HG03025 (cell line): ENCODE results near the gene SSBP3.

Experiments used
- ATAC-seq: cut with Tn5 transposase; IDR thresholded peaks from one replicate; pipeline ENCODE4 v1.9.1; 2021; ENCODE audit warnings: mild to moderate bottlenecking, moderate library complexity; ENCODE audit not compliant: unreplicated experiment, low FRiP score

SSBP3 gene

GRCh38 chr1:54410359-54410758 lies 4.2 kb upstream of the SSBP3 start:
- no peak for ATAC-seq

- ATAC-seq: no peak
Observed at GRCh38 chr1:54409156-54410142, 3.3 kb upstream of the SSBP3 start.

- ATAC-seq: no peak
Observed at GRCh38 chr1:54408147-54409066, 2.2 kb upstream of the SSBP3 start.

- no peak for ATAC-seq
Observed at GRCh38 chr1:54407404-54408146, 1.4 kb upstream of the SSBP3 start.

GRCh38 chr1:54407154-54407403 lies 885 bp upstream of the SSBP3 start:
- ATAC-seq: no peak

GRCh38 chr1:54405898-54406293 lies 298 bp downstream of the SSBP3 start:
- ATAC-seq: no peak

GRCh38 chr1:54404939-54405897 lies 976 bp downstream of the SSBP3 start:
- ATAC-seq: no peak

GRCh38 chr1:54404263-54404662 lies 1.9 kb downstream of the SSBP3 start:
- ATAC-seq: no peak

- no peak for ATAC-seq
Observed at GRCh38 chr1:54403808-54404261, 2.4 kb downstream of the SSBP3 start.

GRCh38 chr1:54403405-54403804 lies 2.8 kb downstream of the SSBP3 start:
- no peak for ATAC-seq

- no peak for ATAC-seq
Observed at GRCh38 chr1:54402896-54403295, 3.3 kb downstream of the SSBP3 start.

GRCh38 chr1:54401799-54402198 lies 4.4 kb downstream of the SSBP3 start:
- no peak for ATAC-seq

- no peak for ATAC-seq
Observed at GRCh38 chr1:54400329-54400728, 5.9 kb downstream of the SSBP3 start.

GRCh38 chr1:54399765-54400164 lies 6.4 kb downstream of the SSBP3 start:
- ATAC-seq: no peak

GRCh38 chr1:54398963-54399528 lies 7.1 kb downstream of the SSBP3 start:
- ATAC-seq: no peak

GRCh38 chr1:54397980-54398379 lies 8.2 kb downstream of the SSBP3 start:
- ATAC-seq: no peak

GRCh38 chr1:54397090-54397591 lies 9.1 kb downstream of the SSBP3 start:
- no peak for ATAC-seq

GRCh38 chr1:54396261-54396933 lies 9.8 kb downstream of the SSBP3 start:
- no peak for ATAC-seq
